ENCODE data around the gene SDK1.

SDK1 gene

DNA sequence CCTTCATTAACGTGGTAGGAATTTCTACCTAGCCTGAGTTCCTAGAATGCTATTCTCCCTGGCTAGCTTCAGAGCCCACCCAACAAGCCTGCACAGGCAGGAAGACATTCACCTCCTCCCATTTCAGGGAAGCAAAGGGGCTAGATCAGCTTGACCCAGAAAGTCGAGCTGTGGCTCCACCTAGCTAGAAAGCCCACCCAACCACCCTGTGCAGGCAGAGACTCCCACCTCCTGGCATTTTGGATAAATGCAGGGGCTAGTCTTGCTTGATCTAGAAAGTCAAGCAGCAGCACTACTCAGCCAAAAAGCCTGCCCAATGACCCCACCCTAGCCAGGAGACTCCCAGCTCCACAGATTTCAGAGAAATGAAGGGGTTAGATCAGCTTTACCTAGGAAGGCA lies 479.5 kb downstream of the SDK1 start:
- no peak for DNase-seq (ENCODE audit: low spot score)
- Histone ChIP-seq H3K4me3 (no peak overlapping the region), H3K27ac (no peak overlapping the region)
- no peak for TF ChIP-seq CTCF (IDR thresholded peaks at IDR 0.05)

DNA sequence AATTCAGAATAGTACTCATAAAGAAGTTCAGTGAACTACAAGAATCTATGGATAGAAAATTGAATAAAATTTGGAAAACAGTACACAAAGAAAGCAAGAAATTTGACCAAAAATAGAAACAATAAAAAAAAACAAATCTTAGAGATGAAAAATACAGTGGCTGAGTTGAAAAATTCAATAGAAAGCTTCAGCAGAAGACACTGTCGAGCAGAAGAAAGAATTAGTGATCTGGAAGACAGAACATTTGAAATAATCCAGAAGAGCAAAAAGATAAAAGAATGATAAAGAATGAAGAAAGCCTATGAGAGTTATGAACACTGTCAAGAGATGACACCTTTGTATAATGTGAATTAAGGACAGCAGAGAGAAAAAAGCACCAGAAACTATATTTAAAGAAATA lies 480.6 kb downstream of the SDK1 start:
- Histone ChIP-seq H3K4me3 (no peak overlapping the region), H3K27ac (no peak overlapping the region)
- no peak for TF ChIP-seq CTCF (IDR thresholded peaks at IDR 0.05)
- DNase-seq (ENCODE audit: low spot score): no peak

DNA sequence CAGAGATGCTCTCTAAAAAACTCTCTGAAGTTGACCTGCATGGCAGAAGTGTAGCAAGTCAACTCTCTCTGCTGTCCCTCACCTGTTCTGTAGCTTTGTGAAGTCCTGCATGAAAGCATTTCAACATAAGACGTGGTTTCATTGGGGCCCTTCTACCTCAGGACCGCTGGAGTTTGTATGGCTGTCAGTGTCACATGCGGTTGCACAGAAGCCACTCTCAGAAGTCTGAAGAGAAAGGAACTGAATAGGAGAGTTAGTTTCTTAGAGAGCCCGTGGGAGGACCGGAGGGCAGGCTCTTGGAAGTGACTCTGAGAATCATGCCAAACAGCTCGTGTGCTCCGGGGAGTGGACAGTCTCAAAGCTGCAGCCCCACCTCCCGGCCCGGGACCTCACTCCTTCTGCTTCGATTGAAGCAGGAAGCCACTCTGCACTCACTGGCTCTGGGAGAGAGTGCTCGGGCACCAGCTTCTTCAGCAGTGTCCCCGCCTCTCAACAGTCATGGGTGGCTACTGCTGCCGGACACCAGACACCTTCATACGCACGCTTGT lies 486.7 kb downstream of the SDK1 start:
- H3K4me3 ChIP-seq: no peak overlapping the region
- no peak overlapping the region for H3K27ac ChIP-seq
- DNase-seq (ENCODE audit: low spot score): no peak
- no peak for TF ChIP-seq CTCF (IDR thresholded peaks at IDR 0.05)

DNA sequence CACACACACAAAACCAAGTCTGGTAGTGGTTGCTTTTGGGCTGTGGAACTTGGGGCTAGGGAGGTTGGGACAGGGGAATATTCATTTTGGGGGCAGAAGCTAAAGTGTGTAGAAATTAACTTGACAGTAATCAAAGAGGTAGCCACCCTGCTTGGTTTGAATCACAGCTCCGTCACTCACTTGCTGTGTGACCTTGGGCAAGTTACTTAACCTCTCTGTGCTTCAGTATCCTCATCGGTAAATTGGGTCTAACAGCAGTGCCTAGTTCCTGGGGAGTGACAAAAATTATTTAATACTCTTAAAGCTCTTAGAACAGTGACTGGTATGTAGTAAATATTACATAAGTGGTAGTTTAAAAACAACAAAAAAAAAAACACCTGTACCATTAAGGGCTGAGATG lies 489.8 kb downstream of the SDK1 start:
- no peak for DNase-seq (ENCODE audit: low spot score)
- Histone ChIP-seq H3K27ac (no peak overlapping the region), H3K4me3 (no peak overlapping the region)
- TF ChIP-seq CTCF (IDR thresholded peaks at IDR 0.05): no peak

DNA sequence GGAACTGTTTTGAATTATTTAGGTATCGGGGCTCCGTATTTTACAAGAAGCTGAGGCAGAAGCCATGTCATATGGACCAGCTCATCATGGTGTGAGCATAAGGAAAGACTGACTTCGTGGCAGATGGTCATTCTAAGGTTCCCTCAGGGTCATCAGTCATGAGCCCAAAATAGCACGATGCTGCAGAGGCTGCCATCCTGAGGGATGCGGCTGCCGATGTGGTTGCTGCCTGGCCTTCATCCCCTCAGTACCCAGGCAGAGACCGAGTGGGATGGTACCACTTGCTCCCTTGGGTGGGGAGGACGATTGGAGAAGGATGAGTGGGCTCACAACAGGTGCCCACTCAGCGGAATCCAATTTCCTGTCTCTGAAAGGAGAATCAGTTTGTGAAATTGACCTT lies 490.3 kb downstream of the SDK1 start:
- Histone ChIP-seq H3K4me3 (no peak overlapping the region), H3K27ac (no peak overlapping the region)
- TF ChIP-seq CTCF (IDR thresholded peaks at IDR 0.05): no peak
- no peak for DNase-seq (ENCODE audit: low spot score)

DNA sequence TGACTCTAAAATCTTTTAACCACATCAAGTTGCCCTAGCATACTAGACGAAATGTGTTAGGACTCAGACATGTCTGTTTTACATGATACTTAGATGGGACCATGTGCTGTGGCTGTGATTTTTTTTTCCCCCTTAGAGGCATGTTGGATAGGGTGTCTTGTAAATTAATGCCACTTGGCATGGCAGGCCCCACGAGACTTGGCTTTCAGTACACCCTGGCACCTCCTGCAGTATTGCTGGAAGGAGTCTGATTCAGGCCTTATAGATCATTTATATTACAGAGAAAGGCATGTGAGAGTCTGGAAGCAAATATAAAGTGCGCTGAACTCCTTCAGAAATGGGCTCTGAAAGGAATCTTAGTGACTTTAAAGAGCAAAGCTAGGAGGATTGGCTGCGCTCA lies 494.1 kb downstream of the SDK1 start:
- H3K4me3 ChIP-seq: no peak overlapping the region
- DNase-seq (ENCODE audit: low spot score): no peak
- H3K27ac ChIP-seq: no peak overlapping the region
- TF ChIP-seq CTCF (IDR thresholded peaks at IDR 0.05): no peak

DNA sequence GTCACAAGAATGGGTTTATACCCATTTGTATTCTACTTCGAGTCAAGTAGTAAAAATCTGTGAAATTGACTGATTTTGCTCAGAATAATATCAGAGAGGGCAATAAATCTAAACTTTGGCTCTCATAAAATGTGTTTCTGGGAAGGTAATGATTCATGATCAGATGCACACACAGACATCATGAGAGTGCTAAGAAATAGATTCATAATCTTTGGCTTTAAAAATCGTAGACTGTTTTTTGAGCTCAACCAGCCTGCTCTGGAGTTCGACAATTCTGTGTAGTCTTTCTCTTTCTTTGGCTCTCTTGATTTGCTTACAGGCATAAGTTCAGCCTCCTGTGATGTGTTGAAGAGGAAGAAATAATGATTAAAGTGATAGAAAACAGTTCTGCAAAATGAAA lies 494.7 kb downstream of the SDK1 start:
- DNase-seq (ENCODE audit: low spot score): no peak
- Histone ChIP-seq H3K27ac (no peak overlapping the region), H3K4me3 (no peak overlapping the region)
- no peak for TF ChIP-seq CTCF (IDR thresholded peaks at IDR 0.05)
